Ascending aorta (tissue), 2 donors: Measurements from ENCODE around the gene P2RY11. TPM values are rescaled to one million over a fixed set of nuclear protein-coding genes. Genes with fewer than 3 reads are reported as not detected.

ENCODE experiments used
- DNase-seq, 2 donors: peaks; one replicate each; pipeline ENCODE4 v3.0.0-alpha.2; 2019; ENCODE audit warnings: low spot score in 2 of 2
- H3K27ac ChIP-seq, 2 donors: fragments of 200-600 bp; sonication (generic); one replicate each; pipeline ENCODE4 v1.5.1; 2016 to 2017; ENCODE audit warnings: mild to moderate bottlenecking in 1 of 2
- H3K27me3 ChIP-seq: fragments of 200-600 bp; sonication (generic); one replicate; pipeline ENCODE4 v1.5.1; 2017
- H3K36me3 ChIP-seq, 2 donors: fragments of 200-600 bp; sonication (generic); one replicate each; pipeline ENCODE4 v1.5.1; 2016
- H3K4me1 ChIP-seq, 2 donors: fragments of 200-600 bp; sonication (generic); one replicate each; pipeline ENCODE4 v1.5.1; 2016 to 2017; ENCODE audit warnings: mild to moderate bottlenecking in 1 of 2
- H3K4me3 ChIP-seq, 2 donors: fragments of 200-600 bp; sonication (generic); one replicate each; pipeline ENCODE4 v1.5.1; 2016 to 2017; ENCODE audit warnings: mild to moderate bottlenecking in 1 of 2
- H3K9me3 ChIP-seq, 2 donors: fragments of 200-600 bp; sonication (generic); one replicate each; pipeline ENCODE4 v1.5.1; 2016
- intact Hi-C: fragments of 100-400 bp; cut with DNase I; formaldehyde crosslinking; loops from one replicate; pipeline ENCODE4 v1.15.1; 2023
- total RNA-seq: library from RNA; depleted of rRNA; stranded (reverse); fragments of >200 nt; gene quantifications from one replicate; pipeline ENCODE4 v1.1.0, GENCODE V29; 2016
- TF ChIP-seq, protein P1 (sequence below), 3 experiments: fragments of 200-600 bp in 2 of 3; fragments of 450-650 bp in 1 of 3; sonication (generic) in 2 of 3; IDR thresholded peaks; one replicate each; pipeline ENCODE4 v1.5.1; 2016 to 2019; ENCODE audit warnings: antibody characterized with exemption in 3 of 3, mild to moderate bottlenecking in 1 of 3, moderate library complexity in 1 of 3

P2RY11 gene
- total RNA-seq, 1 donor from 2014 or later = 10.5 TPM

DNA sequence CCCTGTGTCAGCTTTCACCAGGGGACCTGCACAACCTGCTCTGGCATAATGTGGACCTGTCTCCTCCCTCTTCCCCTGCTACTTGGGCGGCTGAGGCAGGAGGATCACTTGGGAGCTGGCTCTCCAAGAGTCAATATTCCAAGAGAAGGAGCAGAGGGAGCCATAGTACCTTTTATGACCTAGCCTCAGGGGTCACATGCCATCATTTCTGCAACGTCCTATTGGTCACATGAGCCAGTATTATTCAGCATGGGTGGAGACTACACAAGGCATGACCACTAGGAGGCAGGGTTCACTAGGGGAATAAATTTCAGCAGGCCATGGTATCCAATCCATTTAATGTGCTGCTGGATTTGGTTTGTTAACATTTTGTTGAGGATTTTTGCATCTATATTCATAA is 37.3 kb upstream of the P2RY11 start:
- Histone ChIP-seq H3K4me1 (no peaks in the 10 kb centered on the region), H3K27ac (no peak overlapping the region), H3K4me3 (no peak overlapping the region), H3K9me3 (peaks cover 0 to 4% of the 10 kb centered on the region in 2 donors), H3K36me3 (no peaks in the 10 kb centered on the region), H3K27me3 (no peaks in the 10 kb centered on the region)
- intact Hi-C loops = no loop called here
- no peak for DNase-seq
- TF ChIP-seq, protein P1, sequence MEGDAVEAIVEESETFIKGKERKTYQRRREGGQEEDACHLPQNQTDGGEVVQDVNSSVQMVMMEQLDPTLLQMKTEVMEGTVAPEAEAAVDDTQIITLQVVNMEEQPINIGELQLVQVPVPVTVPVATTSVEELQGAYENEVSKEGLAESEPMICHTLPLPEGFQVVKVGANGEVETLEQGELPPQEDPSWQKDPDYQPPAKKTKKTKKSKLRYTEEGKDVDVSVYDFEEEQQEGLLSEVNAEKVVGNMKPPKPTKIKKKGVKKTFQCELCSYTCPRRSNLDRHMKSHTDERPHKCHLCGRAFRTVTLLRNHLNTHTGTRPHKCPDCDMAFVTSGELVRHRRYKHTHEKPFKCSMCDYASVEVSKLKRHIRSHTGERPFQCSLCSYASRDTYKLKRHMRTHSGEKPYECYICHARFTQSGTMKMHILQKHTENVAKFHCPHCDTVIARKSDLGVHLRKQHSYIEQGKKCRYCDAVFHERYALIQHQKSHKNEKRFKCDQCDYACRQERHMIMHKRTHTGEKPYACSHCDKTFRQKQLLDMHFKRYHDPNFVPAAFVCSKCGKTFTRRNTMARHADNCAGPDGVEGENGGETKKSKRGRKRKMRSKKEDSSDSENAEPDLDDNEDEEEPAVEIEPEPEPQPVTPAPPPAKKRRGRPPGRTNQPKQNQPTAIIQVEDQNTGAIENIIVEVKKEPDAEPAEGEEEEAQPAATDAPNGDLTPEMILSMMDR (IDR thresholded peaks at IDR 0.05) = no peak

DNA sequence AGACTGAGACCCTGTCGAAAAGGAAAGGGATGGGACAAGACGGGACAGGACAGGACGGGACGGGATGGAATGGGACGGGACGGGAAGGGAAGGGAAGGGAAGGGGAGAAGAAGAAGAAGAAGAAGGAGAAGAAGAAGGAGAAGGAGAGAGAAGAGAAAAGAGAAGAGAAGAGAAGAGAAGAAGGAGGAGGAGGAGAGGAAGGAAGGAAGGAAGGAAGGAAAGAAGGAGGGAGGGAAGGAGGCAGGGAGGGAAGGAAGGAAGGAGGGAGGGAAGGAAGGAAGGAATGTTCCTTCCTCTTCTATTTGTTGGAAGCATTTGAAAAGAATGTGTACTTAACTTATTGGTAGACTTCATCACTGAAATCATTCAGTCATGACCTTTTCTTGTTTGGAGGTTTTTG is 35.0 kb upstream of the P2RY11 start:
- intact Hi-C loops = no loop called here
- TF ChIP-seq, protein P1 (IDR thresholded peaks at IDR 0.05) = no peak
- DNase-seq = no peak
- Histone ChIP-seq H3K9me3 (peaks cover 0 to 4% of the 10 kb centered on the region in 2 donors), H3K4me3 (no peak overlapping the region), H3K36me3 (no peaks in the 10 kb centered on the region), H3K27me3 (no peaks in the 10 kb centered on the region), H3K4me1 (no peaks in the 10 kb centered on the region), H3K27ac (no peak overlapping the region)

DNA sequence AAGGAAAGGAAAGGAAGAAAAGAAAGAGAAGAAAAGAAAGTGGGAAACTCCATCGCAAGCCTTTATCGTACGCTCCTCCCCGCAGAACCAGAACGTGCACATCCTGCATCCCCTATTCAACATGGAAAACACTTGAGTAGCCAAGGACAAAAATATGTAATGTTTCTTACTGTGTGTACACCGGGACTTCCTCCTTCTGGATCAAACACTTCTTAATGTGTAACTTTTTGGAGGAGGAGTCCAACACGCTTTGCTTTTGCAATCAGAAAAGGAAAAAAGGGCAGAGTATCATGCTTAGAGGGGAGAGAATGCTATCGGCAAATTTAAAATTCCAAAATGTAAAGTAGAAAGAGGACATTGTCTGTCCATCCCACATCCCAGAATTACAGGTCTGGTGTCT is 33.2 kb upstream of the P2RY11 start:
- TF ChIP-seq, protein P1 (IDR thresholded peaks at IDR 0.05) = no peak
- Histone ChIP-seq H3K9me3 (peaks cover 0 to 4% of the 10 kb centered on the region in 2 donors), H3K27ac (no peak overlapping the region), H3K4me3 (no peak overlapping the region), H3K36me3 (no peaks in the 10 kb centered on the region), H3K4me1 (no peaks in the 10 kb centered on the region), H3K27me3 (no peaks in the 10 kb centered on the region)
- intact Hi-C loops = no loop called here
- DNase-seq = no peak

DNA sequence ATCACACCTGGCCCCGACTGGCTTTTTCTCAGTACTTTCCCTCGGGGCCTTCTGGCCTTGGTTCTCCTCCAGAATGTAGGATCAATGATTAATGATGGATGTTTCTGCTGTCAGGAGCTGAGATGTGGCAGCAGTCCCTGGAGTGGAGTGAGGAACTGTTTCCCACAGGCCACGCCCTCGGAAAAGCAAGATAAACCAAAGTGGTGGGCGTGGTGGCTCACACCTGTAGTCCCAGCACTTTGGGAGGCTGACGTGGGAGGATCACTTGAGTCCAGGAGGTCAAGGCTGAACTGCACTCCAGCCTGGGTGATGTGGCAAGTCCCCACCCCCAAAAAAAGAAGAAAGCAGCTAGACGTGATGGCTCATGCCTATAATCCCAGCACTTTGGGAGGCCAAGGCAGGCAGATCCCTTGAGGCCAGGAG is 32.5 kb upstream of the P2RY11 start:
- intact Hi-C loops = no loop called here
- Histone ChIP-seq H3K36me3 (no peaks in the 10 kb centered on the region), H3K4me1 (no peaks in the 10 kb centered on the region), H3K27me3 (no peaks in the 10 kb centered on the region), H3K4me3 (no peak overlapping the region), H3K9me3 (peaks cover 0 to 4% of the 10 kb centered on the region in 2 donors), H3K27ac (no peak overlapping the region)
- TF ChIP-seq, protein P1 (IDR thresholded peaks at IDR 0.05) = no peak
- DNase-seq = no peak

DNA sequence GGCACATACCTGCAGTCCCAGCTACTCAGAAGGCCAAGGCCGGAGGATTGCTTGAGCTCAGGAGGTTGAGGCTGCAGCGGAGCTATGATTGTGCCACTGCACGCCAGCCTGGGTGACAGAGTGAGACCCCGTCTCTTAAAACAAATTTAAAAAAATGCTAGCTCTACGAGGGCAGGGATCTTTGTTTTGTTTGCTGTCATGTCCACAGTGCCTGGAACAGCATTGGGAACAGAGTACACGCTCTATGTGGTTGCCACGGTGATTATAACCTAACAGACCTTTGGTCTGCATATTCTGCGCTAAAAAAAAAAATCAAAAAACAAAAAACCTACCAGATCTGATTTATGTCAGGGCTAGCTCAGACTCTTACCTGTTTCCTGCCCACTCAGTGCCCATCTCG is 27.6 kb upstream of the P2RY11 start:
- DNase-seq = no peak
- intact Hi-C loops = no loop called here
- no peaks in the 10 kb centered on the region for H3K9me3 ChIP-seq

More for the DNA sequence above, 27.6 kb upstream of the P2RY11 start:
- H3K36me3 ChIP-seq = peaks cover 0 to under 1% of the 10 kb centered on the region in 2 donors
- TF ChIP-seq, protein P1 (IDR thresholded peaks at IDR 0.05) = no peak
- no peaks in the 10 kb centered on the region for H3K4me1 ChIP-seq
- H3K27ac ChIP-seq = no peak overlapping the region
- H3K4me3 ChIP-seq = no peak overlapping the region
- no peaks in the 10 kb centered on the region for H3K27me3 ChIP-seq
